Measurements from ENCODE around the gene ERICH2.
"Not testable (repeated sequence)": the region's sequence is repeated elsewhere in the genome, so short reads cannot be mapped to it uniquely, and the experiment has no call there.

ERICH2 gene

GRCh38 chr2:170745305-170745704 is 24.9 kb upstream of the ERICH2 start:
- Histone ChIP-seq H3K9ac (ENCODE audit: low read length) (no peak overlapping the region), H3K4me3 (ENCODE audit: low read length) (no peak overlapping the region), H3K36me3 (replicated peaks; ENCODE audit: insufficient read depth, low read length) (no peaks in the 10 kb centered on the region), H3K27me3 (replicated peaks; ENCODE audit: insufficient read depth, low read length) (no peaks in the 10 kb centered on the region), H3K9me3 (replicated peaks; ENCODE audit: insufficient read depth, low read length) (no peaks in the 10 kb centered on the region), H3K4me2 (ENCODE audit: low read depth, low read length) (no peak overlapping the region), H4K20me1 (ENCODE audit: insufficient read depth, low read length) (no peaks in the 10 kb centered on the region), H3F3A (ENCODE audit: insufficient read depth, low read length) (no peaks in the 10 kb centered on the region), H2AFZ (ENCODE audit: low read length) (no peak overlapping the region), H3K9me2 (replicated peaks; ENCODE audit: insufficient read depth, low read length) (no peaks in the 10 kb centered on the region), H3K4me1 (ENCODE audit: low read length) (no peaks in the 10 kb centered on the region), H3K27ac (ENCODE audit: low read length) (no peak overlapping the region), H3K79me2 (ENCODE audit: low read length) (no peaks in the 10 kb centered on the region)
- TF ChIP-seq EZH2phosphoT487 (IDR thresholded peaks at IDR 0.05; ENCODE audit: low read length) (no peak), CTCF (IDR thresholded peaks at IDR 0.05; ENCODE audit: low read length) (no peak), EZH2 (optimal IDR thresholded peaks at IDR 0.05; ENCODE audit: low read depth, low read length) (no peak)
- no peak for DNase-seq

GRCh38 chr2:170747921-170748320 is 22.3 kb upstream of the ERICH2 start:
- no peaks in the 10 kb centered on the region for H3K79me2 ChIP-seq (ENCODE audit: low read length)

GRCh38 chr2:170751555-170751954 is 18.6 kb upstream of the ERICH2 start:
- not testable (repeated sequence) for H2AFZ ChIP-seq (ENCODE audit: low read length); H3K79me2 ChIP-seq (ENCODE audit: low read length); H3K9ac ChIP-seq (ENCODE audit: low read length); H3K4me3 ChIP-seq (ENCODE audit: low read length); H3K4me1 ChIP-seq (ENCODE audit: low read length); H3K9me2 ChIP-seq (replicated peaks; ENCODE audit: insufficient read depth, low read length); DNase-seq; H3K27me3 ChIP-seq (replicated peaks; ENCODE audit: insufficient read depth, low read length); H4K20me1 ChIP-seq (ENCODE audit: insufficient read depth, low read length); H3K27ac ChIP-seq (ENCODE audit: low read length); H3F3A ChIP-seq (ENCODE audit: insufficient read depth, low read length); H3K9me3 ChIP-seq (replicated peaks; ENCODE audit: insufficient read depth, low read length); H3K36me3 ChIP-seq (replicated peaks; ENCODE audit: insufficient read depth, low read length); H3K4me2 ChIP-seq (ENCODE audit: low read depth, low read length)

More at GRCh38 chr2:170747921-170748320, 22.3 kb upstream of the ERICH2 start:
- Histone ChIP-seq H3K36me3 (replicated peaks; ENCODE audit: insufficient read depth, low read length) (no peaks in the 10 kb centered on the region), H2AFZ (ENCODE audit: low read length) (no peak overlapping the region), H4K20me1 (ENCODE audit: insufficient read depth, low read length) (no peaks in the 10 kb centered on the region), H3K9ac (ENCODE audit: low read length) (no peak overlapping the region), H3K9me3 (replicated peaks; ENCODE audit: insufficient read depth, low read length) (no peaks in the 10 kb centered on the region), H3K27ac (ENCODE audit: low read length) (no peak overlapping the region), H3K4me1 (ENCODE audit: low read length) (no peaks in the 10 kb centered on the region), H3F3A (ENCODE audit: insufficient read depth, low read length) (no peaks in the 10 kb centered on the region), H3K27me3 (replicated peaks; ENCODE audit: insufficient read depth, low read length) (no peaks in the 10 kb centered on the region), H3K4me3 (ENCODE audit: low read length) (no peak overlapping the region), H3K9me2 (replicated peaks; ENCODE audit: insufficient read depth, low read length) (no peaks in the 10 kb centered on the region), H3K4me2 (ENCODE audit: low read depth, low read length) (no peak overlapping the region)
- no peak for TF ChIP-seq EZH2 (optimal IDR thresholded peaks at IDR 0.05; ENCODE audit: low read depth, low read length)
- no peak for TF ChIP-seq CTCF (IDR thresholded peaks at IDR 0.05; ENCODE audit: low read length)
- no peak for TF ChIP-seq EZH2phosphoT487 (IDR thresholded peaks at IDR 0.05; ENCODE audit: low read length)
- no peak for DNase-seq

- no peak overlapping the region for H3K27ac ChIP-seq (ENCODE audit: low read length)
- H3K4me3 ChIP-seq (ENCODE audit: low read length): no peak overlapping the region
- no peak overlapping the region for H2AFZ ChIP-seq (ENCODE audit: low read length)
- no peaks in the 10 kb centered on the region for H3K9me2 ChIP-seq (replicated peaks; ENCODE audit: insufficient read depth, low read length)
- no peak for DNase-seq
- H3K36me3 ChIP-seq (replicated peaks; ENCODE audit: insufficient read depth, low read length): no peaks in the 10 kb centered on the region
- H3K9ac ChIP-seq (ENCODE audit: low read length): no peak overlapping the region
- TF ChIP-seq EZH2 (optimal IDR thresholded peaks at IDR 0.05; ENCODE audit: low read depth, low read length) (no peak), EZH2phosphoT487 (IDR thresholded peaks at IDR 0.05; ENCODE audit: low read length) (no peak), CTCF (IDR thresholded peaks at IDR 0.05; ENCODE audit: low read length) (no peak)
- no peaks in the 10 kb centered on the region for H3K79me2 ChIP-seq (ENCODE audit: low read length)
- H3K27me3 ChIP-seq (replicated peaks; ENCODE audit: insufficient read depth, low read length): no peaks in the 10 kb centered on the region
- H3K4me2 ChIP-seq (ENCODE audit: low read depth, low read length): no peak overlapping the region
- H4K20me1 ChIP-seq (ENCODE audit: insufficient read depth, low read length): no peaks in the 10 kb centered on the region
- no peaks in the 10 kb centered on the region for H3K4me1 ChIP-seq (ENCODE audit: low read length)
- H3K9me3 ChIP-seq (replicated peaks; ENCODE audit: insufficient read depth, low read length): no peaks in the 10 kb centered on the region
- no peaks in the 10 kb centered on the region for H3F3A ChIP-seq (ENCODE audit: insufficient read depth, low read length)
Measured at GRCh38 chr2:170761572-170761971, 8.6 kb upstream of the ERICH2 start.
